ENCODE results near the gene STAG2. TPM values are rescaled to one million over a fixed set of nuclear protein-coding genes. Genes with fewer than 3 reads are reported as not detected.
"Not testable (repeated sequence)": the region's sequence is repeated elsewhere in the genome, so short reads cannot be mapped to it uniquely, and the experiment has no call there.

The STAG2 gene
- total RNA-seq, 2 donors from 2014 or later: 56.7 to 84.8 TPM

DNA sequence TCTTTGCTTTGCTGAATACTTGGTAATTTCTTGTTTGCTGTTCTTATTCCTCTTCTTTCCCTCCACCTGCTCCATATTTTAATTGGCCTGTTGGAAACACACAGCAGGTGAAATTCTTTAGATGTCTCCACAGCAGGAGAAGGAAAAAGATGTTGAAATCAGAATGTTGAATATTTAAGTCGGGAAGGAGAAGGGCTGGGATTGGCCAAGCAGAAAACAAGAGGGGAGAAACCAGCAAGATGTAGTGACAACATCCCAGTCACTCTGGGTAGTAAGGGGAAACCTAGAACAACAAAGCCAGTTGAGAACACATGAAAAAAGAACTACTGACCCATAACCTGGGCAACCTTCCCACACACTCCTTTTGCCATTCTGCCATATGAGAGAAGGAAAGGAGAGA, 37.3 kb upstream of the STAG2 start:
- Histone ChIP-seq H3K27me3 (no peaks in the 10 kb centered on the region), H3K4me1 (no peaks in the 10 kb centered on the region), H3K9me3 (no peaks in the 10 kb centered on the region), H3K9ac (ENCODE audit: low read depth in 2 of 2, low read length in 2 of 2) (no peak overlapping the region), H3K36me3 (no peaks in the 10 kb centered on the region), H3K27ac (no peak overlapping the region), H3K4me3 (no peak overlapping the region)
- no peak for DNase-seq
- TF ChIP-seq, protein P1, sequence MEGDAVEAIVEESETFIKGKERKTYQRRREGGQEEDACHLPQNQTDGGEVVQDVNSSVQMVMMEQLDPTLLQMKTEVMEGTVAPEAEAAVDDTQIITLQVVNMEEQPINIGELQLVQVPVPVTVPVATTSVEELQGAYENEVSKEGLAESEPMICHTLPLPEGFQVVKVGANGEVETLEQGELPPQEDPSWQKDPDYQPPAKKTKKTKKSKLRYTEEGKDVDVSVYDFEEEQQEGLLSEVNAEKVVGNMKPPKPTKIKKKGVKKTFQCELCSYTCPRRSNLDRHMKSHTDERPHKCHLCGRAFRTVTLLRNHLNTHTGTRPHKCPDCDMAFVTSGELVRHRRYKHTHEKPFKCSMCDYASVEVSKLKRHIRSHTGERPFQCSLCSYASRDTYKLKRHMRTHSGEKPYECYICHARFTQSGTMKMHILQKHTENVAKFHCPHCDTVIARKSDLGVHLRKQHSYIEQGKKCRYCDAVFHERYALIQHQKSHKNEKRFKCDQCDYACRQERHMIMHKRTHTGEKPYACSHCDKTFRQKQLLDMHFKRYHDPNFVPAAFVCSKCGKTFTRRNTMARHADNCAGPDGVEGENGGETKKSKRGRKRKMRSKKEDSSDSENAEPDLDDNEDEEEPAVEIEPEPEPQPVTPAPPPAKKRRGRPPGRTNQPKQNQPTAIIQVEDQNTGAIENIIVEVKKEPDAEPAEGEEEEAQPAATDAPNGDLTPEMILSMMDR (IDR thresholded peaks at IDR 0.05): no peak
- intact Hi-C loops (cut with DNase I): no loop called here

DNA sequence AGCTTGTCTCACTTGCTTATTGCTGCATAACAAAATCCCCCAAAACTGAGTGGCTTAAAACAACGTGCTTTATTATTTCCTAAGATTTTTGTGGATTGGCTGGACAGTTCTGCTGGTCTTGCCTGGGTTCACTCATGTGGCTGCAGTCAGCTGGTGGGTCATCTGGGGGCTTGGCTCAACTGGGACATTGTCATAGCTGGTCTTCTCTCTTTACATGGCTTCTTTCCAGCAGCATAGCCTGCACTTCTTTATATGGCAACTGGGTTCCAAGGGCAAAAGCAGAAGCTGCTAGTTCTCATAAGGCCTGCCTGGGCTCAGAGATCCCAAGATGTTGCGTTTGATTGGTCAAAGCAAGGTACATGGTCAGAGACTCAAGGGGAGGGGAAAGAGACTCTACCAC, 33.7 kb upstream of the STAG2 start:
- DNase-seq: no peak
- H3K27ac ChIP-seq: no peak overlapping the region
- TF ChIP-seq, protein P1 (IDR thresholded peaks at IDR 0.05): no peak
- H3K4me1 ChIP-seq: no peaks in the 10 kb centered on the region
- no peaks in the 10 kb centered on the region for H3K27me3 ChIP-seq
- no peak overlapping the region for H3K9ac ChIP-seq (ENCODE audit: low read depth in 2 of 2, low read length in 2 of 2)
- no peaks in the 10 kb centered on the region for H3K36me3 ChIP-seq
- intact Hi-C loops (cut with DNase I): no loop called here
- no peaks in the 10 kb centered on the region for H3K9me3 ChIP-seq
- H3K4me3 ChIP-seq: no peak overlapping the region

DNA sequence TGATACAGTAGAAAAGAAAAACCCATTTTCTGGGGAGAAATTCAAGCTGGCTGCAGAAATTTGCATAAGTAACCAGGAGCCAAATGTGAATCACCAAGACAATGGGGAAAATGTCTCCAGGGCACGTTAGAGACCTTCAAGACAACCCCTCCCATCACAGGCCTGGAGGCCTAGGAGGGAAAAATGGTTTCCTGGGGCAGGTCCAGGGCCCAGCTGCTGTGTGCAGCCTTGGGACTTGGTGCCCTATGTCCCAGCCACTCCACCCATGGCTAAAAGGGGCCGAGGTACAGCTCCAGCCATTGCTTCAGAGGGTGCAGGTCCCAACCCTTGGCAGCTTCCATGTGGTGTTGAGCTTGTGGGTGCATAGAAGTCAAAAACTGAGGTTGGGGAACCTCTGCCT, 29.5 kb upstream of the STAG2 start:
- H3K27me3 ChIP-seq; H3K4me1 ChIP-seq; DNase-seq; H3K36me3 ChIP-seq; H3K27ac ChIP-seq; H3K9ac ChIP-seq (ENCODE audit: low read depth in 2 of 2, low read length in 2 of 2); H3K9me3 ChIP-seq; intact Hi-C loops (cut with DNase I); H3K4me3 ChIP-seq: not testable (repeated sequence)

DNA sequence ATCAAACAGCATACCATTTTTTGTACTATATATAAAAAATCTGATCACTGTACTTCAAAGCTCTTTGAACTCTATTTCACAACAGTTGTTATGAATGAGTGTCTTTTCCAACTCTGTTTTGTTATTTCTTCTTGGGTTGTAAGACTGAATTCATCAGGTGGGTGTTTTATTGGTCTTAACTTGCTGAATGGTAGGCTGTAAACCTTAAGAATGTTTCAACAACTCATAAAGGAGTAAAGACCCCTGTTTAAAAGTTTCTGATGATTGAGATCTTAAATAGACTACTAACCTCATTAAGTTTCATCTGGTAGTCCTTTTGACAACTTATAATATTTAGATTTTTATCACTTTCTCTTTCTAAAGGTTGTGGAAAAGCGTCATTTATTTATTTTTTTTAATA, 18.4 kb upstream of the STAG2 start:
- DNase-seq: no peak
- no peaks in the 10 kb centered on the region for H3K27me3 ChIP-seq
- H3K9me3 ChIP-seq: no peaks in the 10 kb centered on the region
- intact Hi-C loops (cut with DNase I): no loop called here
- no peaks in the 10 kb centered on the region for H3K36me3 ChIP-seq
- H3K9ac ChIP-seq (ENCODE audit: low read depth in 2 of 2, low read length in 2 of 2): no peak overlapping the region
- H3K4me3 ChIP-seq: no peak overlapping the region
- no peak overlapping the region for H3K27ac ChIP-seq
- no peaks in the 10 kb centered on the region for H3K4me1 ChIP-seq
- TF ChIP-seq, protein P1 (IDR thresholded peaks at IDR 0.05): no peak

DNA sequence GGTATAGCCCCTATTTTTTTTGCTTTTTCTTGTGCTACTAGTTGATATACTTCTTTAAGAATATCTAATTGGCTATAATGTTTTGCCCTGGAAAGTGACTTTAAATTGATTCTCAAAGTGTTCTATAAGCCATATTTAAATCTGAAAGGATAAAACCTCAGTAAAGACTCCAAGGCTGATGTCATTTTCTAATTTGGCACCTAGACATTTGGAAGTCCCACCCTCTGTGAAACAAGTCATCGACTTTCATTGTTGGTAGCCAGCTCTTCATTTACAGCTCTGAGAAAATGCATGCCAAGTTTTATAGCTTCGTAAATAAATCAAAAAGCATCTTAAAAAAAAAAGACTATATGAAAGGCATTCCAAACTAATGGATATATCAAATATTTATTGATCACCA, 18.0 kb upstream of the STAG2 start:
- Histone ChIP-seq H3K4me3 (no peak overlapping the region), H3K4me1 (no peaks in the 10 kb centered on the region), H3K36me3 (no peaks in the 10 kb centered on the region), H3K27ac (no peak overlapping the region), H3K9ac (ENCODE audit: low read depth in 2 of 2, low read length in 2 of 2) (no peak overlapping the region), H3K27me3 (no peaks in the 10 kb centered on the region), H3K9me3 (no peaks in the 10 kb centered on the region)
- intact Hi-C loops (cut with DNase I): no loop called here
- DNase-seq: no peak
- TF ChIP-seq, protein P1 (IDR thresholded peaks at IDR 0.05): no peak

DNA sequence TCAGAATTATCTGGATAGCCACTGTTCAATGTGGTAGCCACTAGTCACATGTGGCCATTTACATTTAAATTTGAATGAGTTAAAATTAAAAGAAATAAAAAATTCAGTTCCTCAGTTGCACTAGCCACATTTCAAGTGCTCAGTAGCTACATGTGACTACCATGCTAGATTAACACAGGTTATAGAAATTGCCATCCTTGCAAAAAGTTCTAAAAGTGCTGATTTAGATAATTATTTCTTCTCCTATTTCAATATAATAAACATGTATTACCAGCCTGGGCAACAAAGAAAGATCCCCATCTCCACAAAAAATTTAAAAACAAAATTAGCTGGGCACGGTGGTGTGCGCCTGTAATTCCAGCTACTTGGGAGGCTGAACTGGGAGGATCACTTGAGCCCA, 11.7 kb upstream of the STAG2 start:
- H3K36me3 ChIP-seq: no peaks in the 10 kb centered on the region
- H3K27me3 ChIP-seq: no peaks in the 10 kb centered on the region
- H3K9me3 ChIP-seq: no peaks in the 10 kb centered on the region
- no peak overlapping the region for H3K9ac ChIP-seq (ENCODE audit: low read depth in 2 of 2, low read length in 2 of 2)
- TF ChIP-seq, protein P1 (IDR thresholded peaks at IDR 0.05): no peak
- no peak overlapping the region for H3K4me3 ChIP-seq
- DNase-seq: no peak
- intact Hi-C loops (cut with DNase I): no loop called here
- H3K27ac ChIP-seq: no peak overlapping the region
- H3K4me1 ChIP-seq: no peaks in the 10 kb centered on the region

All from colonic mucosa (tissue), 4 donors.